Endodermal cell (in vitro differentiated cells): ENCODE measurements around the gene GTF2H1. TPM values are rescaled to one million over a fixed set of nuclear protein-coding genes. Genes with fewer than 3 reads are reported as not detected.
"Not testable (repeated sequence)": the region's sequence is repeated elsewhere in the genome, so short reads cannot be mapped to it uniquely, and the experiment has no call there.

Experiments used
- DNase-seq: peaks from one replicate; pipeline ENCODE4 v3.0.0-alpha.2; 2017
- H3K27ac ChIP-seq: 2 replicates; pipeline ENCODE4 v1.5.1; 2013; ENCODE audit warnings: mild to moderate bottlenecking, low read depth, low read length, moderate library complexity
- H3K27me3 ChIP-seq: 2 replicates; pipeline ENCODE4 v1.6.1; 2013; ENCODE audit warnings: mild to moderate bottlenecking, low read length, moderate library complexity; ENCODE audit not compliant: insufficient read depth, control insufficient read depth, poor library complexity, severe bottlenecking
- H3K36me3 ChIP-seq: 2 replicates; pipeline ENCODE4 v1.7.0; 2013; ENCODE audit warnings: mild to moderate bottlenecking, low read length, moderate library complexity; ENCODE audit not compliant: control insufficient read depth, insufficient read depth
- H3K4me1 ChIP-seq: one replicate; pipeline ENCODE4 v1.7.0; 2013; ENCODE audit warnings: low read length; ENCODE audit not compliant: control insufficient read depth, insufficient read depth
- H3K4me3 ChIP-seq: 2 replicates; pipeline ENCODE4 v1.5.1; 2013; ENCODE audit warnings: mild to moderate bottlenecking, low read length, moderate library complexity
- H3K9ac ChIP-seq: 2 replicates; pipeline ENCODE4 v1.6.1; 2013; ENCODE audit warnings: mild to moderate bottlenecking, low read length, moderate library complexity; ENCODE audit not compliant: poor library complexity, severe bottlenecking; ENCODE audit errors: extremely low read depth
- H3K9me3 ChIP-seq: 2 replicates; pipeline ENCODE4 v1.6.1; 2013; ENCODE audit warnings: mild to moderate bottlenecking, low read length, moderate library complexity; ENCODE audit not compliant: control insufficient read depth
- H3K27ac Mint-ChIP-seq: 2 replicates; pipeline ENCODE4 v1.8.0; 2020; ENCODE audit warnings: mixed read lengths
- H3K27me3 Mint-ChIP-seq: 2 replicates; pipeline ENCODE4 v1.8.0; 2021; ENCODE audit warnings: mild to moderate bottlenecking, mixed read lengths; ENCODE audit not compliant: insufficient read depth
- H3K36me3 Mint-ChIP-seq: 2 replicates; pipeline ENCODE4 v1.8.0; 2020; ENCODE audit warnings: low read depth, mixed read lengths
- H3K4me1 Mint-ChIP-seq: 2 replicates; pipeline ENCODE4 v1.8.0; 2020; ENCODE audit warnings: mixed read lengths
- H3K4me3 Mint-ChIP-seq: 2 replicates; pipeline ENCODE4 v1.8.0; 2020; ENCODE audit warnings: mild to moderate bottlenecking, moderate library complexity, mixed read lengths
- H3K9me3 Mint-ChIP-seq: 2 replicates; pipeline ENCODE4 v1.8.0; 2020; ENCODE audit warnings: mild to moderate bottlenecking, mixed read lengths
- CTCF ChIP-seq: fragments of 200-600 bp; sonication (generic); conservative IDR thresholded peaks from 2 replicates; pipeline ENCODE4 v1.5.0; 2021; ENCODE audit warnings: antibody characterized with exemption, mild to moderate bottlenecking
- WGBS, 2 experiments: methylation state at CpG; one replicate each; pipeline versions ENCODE4 v1.1.5 to v1.1.7; 2013; ENCODE audit warnings: missing lambda C conversion rate in 2 of 2, mixed read lengths in 1 of 2; ENCODE audit not compliant: insufficient coverage in 1 of 2, insufficient read length in 1 of 2; 5-methylcytosine and 5-hydroxymethylcytosine counted together
- total RNA-seq, 2 donors: library from RNA; stranded (reverse); fragmentation: NEBNext Ultra II Directional in 1 of 2; extraction: Animal tissue kit (Norgen Biotek cat#: 25700) in 1 of 2; gene quantifications; 2 replicates in 1 of 2; 3 replicates in 1 of 2; pipeline ENCODE4 v1.2.1, GENCODE V29; 2021

Gene GTF2H1
- total RNA-seq, 2 donors from 2014 or later = 25.7 to 31.5 TPM

GRCh38 chr11:18322818-18323570 lies 627 bp downstream of the GTF2H1 start:
- Histone ChIP-seq H3K9me3 (no peaks in the 10 kb centered on the region), H3K27ac (no peak overlapping the region), H3K36me3 (peaks cover 34% of the 10 kb centered on the region), H3K9ac (peak overlapping the region; percentile 96), H3K4me3 (peak overlapping the region; percentile 99), H3K27me3 (no peaks in the 10 kb centered on the region), H3K4me1 (peaks cover 8% of the 10 kb centered on the region)
- no peak for TF ChIP-seq CTCF
- H3K27ac Mint-ChIP-seq = peak overlapping the region; percentile 100
- no peaks in the 10 kb centered on the region for H3K27me3 Mint-ChIP-seq
- H3K9me3 Mint-ChIP-seq = no peaks in the 10 kb centered on the region
- no peak for DNase-seq
- H3K4me3 Mint-ChIP-seq = peak overlapping the region; percentile 91
- H3K36me3 Mint-ChIP-seq = peaks cover 21% of the 10 kb centered on the region
- WGBS, 2 experiments = 8 to 12% methylated on average over 8 to 18 of the region's 18 CpGs
- H3K4me1 Mint-ChIP-seq = peaks cover 46% of the 10 kb centered on the region

GRCh38 chr11:18323881-18324280 lies 1.5 kb downstream of the GTF2H1 start:
- Mint-ChIP-seq H3K4me1 (peaks cover 37% of the 10 kb centered on the region), H3K4me3 (peak overlapping the region; percentile 91), H3K36me3 (peaks cover 22% of the 10 kb centered on the region), H3K27ac (peak overlapping the region; percentile 37)
- peak overlapping the region; percentile 99 for H3K4me3 ChIP-seq
- DNase-seq, H3K27me3 ChIP-seq, H3K4me1 ChIP-seq, H3K27ac ChIP-seq, H3K9me3 ChIP-seq, H3K9me3 Mint-ChIP-seq, H3K27me3 Mint-ChIP-seq: not testable (repeated sequence)
- peaks cover 34% of the 10 kb centered on the region for H3K36me3 ChIP-seq
- WGBS, 2 experiments = 89 to 96% methylated on average over 9 to 11 of the region's 11 CpGs
- peak overlapping the region; percentile 96 for H3K9ac ChIP-seq

GRCh38 chr11:18324381-18324780 lies 2.0 kb downstream of the GTF2H1 start:
- no peaks in the 10 kb centered on the region for H3K27me3 ChIP-seq
- no peaks in the 10 kb centered on the region for H3K27me3 Mint-ChIP-seq
- no peak overlapping the region for H3K27ac Mint-ChIP-seq
- no peaks in the 10 kb centered on the region for H3K9me3 Mint-ChIP-seq
- TF ChIP-seq CTCF = no peak
- H3K4me1 ChIP-seq = peaks cover 8% of the 10 kb centered on the region
- H3K9ac ChIP-seq = peak overlapping the region; percentile 96
- no peaks in the 10 kb centered on the region for H3K9me3 ChIP-seq
- no peak overlapping the region for H3K27ac ChIP-seq
- H3K4me3 Mint-ChIP-seq = peak overlapping the region; percentile 91
- WGBS, 2 experiments = 78 to 97% methylated on average over 1 of the region's 1 CpG
- peak overlapping the region; percentile 99 for H3K4me3 ChIP-seq
- H3K4me1 Mint-ChIP-seq = peaks cover 32% of the 10 kb centered on the region
- peaks cover 27% of the 10 kb centered on the region for H3K36me3 Mint-ChIP-seq
- peaks cover 35% of the 10 kb centered on the region for H3K36me3 ChIP-seq
- DNase-seq = no peak
